H9 (cell line): ENCODE data around the gene RFX8. TPM values are rescaled to one million over a fixed set of nuclear protein-coding genes. Genes with fewer than 3 reads are reported as not detected.

Experiments
- DNase-seq: peaks from one replicate; pipeline ENCODE4 v3.0.0-alpha.2; 2017
- H2AFZ ChIP-seq: one replicate; pipeline ENCODE4 v1.6.1; 2013; ENCODE audit warnings: mild to moderate bottlenecking, low read length, control low read depth, moderate library complexity
- H2AK5ac ChIP-seq: 2 replicates; pipeline ENCODE4 v1.6.1; 2013; ENCODE audit warnings: low read length, control low read depth, mixed read lengths; ENCODE audit not compliant: insufficient read length
- H2BK120ac ChIP-seq: one replicate; pipeline ENCODE4 v1.6.1; 2013; ENCODE audit warnings: low read depth, mild to moderate bottlenecking, low read length, control low read depth, inconsistent platforms; ENCODE audit not compliant: poor library complexity, severe bottlenecking
- H2BK12ac ChIP-seq: 2 replicates; pipeline ENCODE4 v1.6.1; 2013; ENCODE audit warnings: low read length, control low read depth, mixed read lengths, low read depth; ENCODE audit not compliant: insufficient read length
- H2BK15ac ChIP-seq: 2 replicates; pipeline ENCODE4 v1.6.1; 2013; ENCODE audit warnings: low read depth, low read length, control low read depth
- H2BK20ac ChIP-seq: one replicate; pipeline ENCODE4 v1.6.1; 2013; ENCODE audit warnings: low read depth, mild to moderate bottlenecking, low read length, control low read depth, inconsistent platforms; ENCODE audit not compliant: poor library complexity, severe bottlenecking
- H2BK5ac ChIP-seq: 2 replicates; pipeline ENCODE4 v1.6.1; 2013; ENCODE audit warnings: low read length, control low read depth, mixed read lengths; ENCODE audit not compliant: insufficient read length
- H3K14ac ChIP-seq: 2 replicates; pipeline ENCODE4 v1.6.1; 2013; ENCODE audit warnings: low read length, control low read depth; ENCODE audit not compliant: insufficient read depth
- H3K18ac ChIP-seq: 2 replicates; pipeline ENCODE4 v1.6.1; 2013; ENCODE audit warnings: low read depth, mild to moderate bottlenecking, mixed read lengths, low read length, control low read depth; ENCODE audit not compliant: insufficient read length
- H3K23ac ChIP-seq: 2 replicates; pipeline ENCODE4 v1.6.1; 2013; ENCODE audit warnings: low read length, control low read depth, mixed read lengths, low read depth; ENCODE audit not compliant: insufficient read length
- H3K23me2 ChIP-seq: 2 replicates; pipeline ENCODE4 v1.6.1; 2013; ENCODE audit warnings: low read depth, mild to moderate bottlenecking, mixed read lengths, low read length, control low read depth; ENCODE audit not compliant: insufficient read length, poor library complexity, severe bottlenecking
- H3K27ac ChIP-seq: 2 replicates; pipeline ENCODE4 v1.5.1; 2013; ENCODE audit warnings: low read length, control low read depth, mixed read lengths, low read depth; ENCODE audit not compliant: insufficient read length
- H3K27me3 ChIP-seq: 2 replicates; pipeline ENCODE4 v1.6.1; 2013; ENCODE audit warnings: low read length, control low read depth, inconsistent platforms; ENCODE audit not compliant: insufficient read depth
- H3K4ac ChIP-seq: 2 replicates; pipeline ENCODE4 v1.6.1; 2013; ENCODE audit warnings: low read depth, mild to moderate bottlenecking, control low read depth, inconsistent platforms, low read length, moderate library complexity
- H3K4me1 ChIP-seq: 2 replicates; pipeline ENCODE4 v1.6.1; 2013; ENCODE audit warnings: low read length, control low read depth, inconsistent platforms; ENCODE audit not compliant: insufficient read depth
- H3K4me2 ChIP-seq: 2 replicates; pipeline ENCODE4 v1.6.1; 2013; ENCODE audit warnings: low read length, control low read depth, mixed read lengths; ENCODE audit not compliant: insufficient read length, insufficient read depth
- H3K56ac ChIP-seq: 2 replicates; pipeline ENCODE4 v1.6.1; 2013; ENCODE audit warnings: low read depth, mild to moderate bottlenecking, mixed read lengths, low read length, control low read depth; ENCODE audit not compliant: insufficient read length
- H3K79me1 ChIP-seq: 2 replicates; pipeline ENCODE4 v1.6.1; 2013; ENCODE audit warnings: low read depth, mild to moderate bottlenecking, moderate library complexity, low read length, control low read depth, inconsistent platforms; ENCODE audit not compliant: insufficient read depth, poor library complexity, severe bottlenecking
- H3K79me2 ChIP-seq: 2 replicates; pipeline ENCODE4 v1.6.1; 2013; ENCODE audit warnings: low read length, control low read depth, inconsistent platforms; ENCODE audit not compliant: insufficient read depth
- H3K9ac ChIP-seq: 2 replicates; pipeline ENCODE4 v1.6.1; 2013; ENCODE audit warnings: low read length, control low read depth, mixed read lengths; ENCODE audit not compliant: insufficient read length; ENCODE audit errors: extremely low read depth
- H3K9me3 ChIP-seq: one replicate; pipeline ENCODE4 v1.6.1; 2013; ENCODE audit warnings: low read depth, low read length, inconsistent platforms; ENCODE audit not compliant: control insufficient read depth
- H3T11ph ChIP-seq: one replicate; pipeline ENCODE4 v1.6.1; 2013; ENCODE audit warnings: mild to moderate bottlenecking, low read length, control low read depth, inconsistent platforms
- H4K20me1 ChIP-seq: one replicate; pipeline ENCODE4 v1.6.1; 2013; ENCODE audit not compliant: control insufficient read depth, insufficient read length, insufficient read depth
- H4K5ac ChIP-seq: 2 replicates; pipeline ENCODE4 v1.6.1; 2013; ENCODE audit warnings: low read depth, mild to moderate bottlenecking, mixed read lengths, low read length, control low read depth; ENCODE audit not compliant: insufficient read length
- H4K8ac ChIP-seq: replicated peaks from 2 replicates; pipeline ENCODE4 v1.6.1; 2013; ENCODE audit warnings: low read length, control low read depth, mixed read lengths, low read depth; ENCODE audit not compliant: insufficient read length
- H4K91ac ChIP-seq: 2 replicates; pipeline ENCODE4 v1.6.1; 2013; ENCODE audit warnings: low read depth, mild to moderate bottlenecking, moderate library complexity, mixed read lengths, low read length, control low read depth; ENCODE audit not compliant: insufficient read length
- H3K27ac Mint-ChIP-seq, 3 experiments: 2 replicates in 2 of 3; 3 replicates in 1 of 3; pipeline ENCODE4 v1.8.0; 2020 to 2021; ENCODE audit warnings: mixed read lengths in 3 of 3, mild to moderate bottlenecking in 1 of 3, moderate library complexity in 1 of 3
- H3K27me3 Mint-ChIP-seq: 2 replicates; pipeline ENCODE4 v1.8.0; 2021; ENCODE audit warnings: low read depth, mild to moderate bottlenecking, moderate library complexity, mixed read lengths
- H3K36me3 Mint-ChIP-seq, 3 experiments: 2 replicates in 2 of 3; 3 replicates in 1 of 3; pipeline ENCODE4 v1.8.0; 2020 to 2021; ENCODE audit warnings: low read depth in 3 of 3, mixed read lengths in 3 of 3; ENCODE audit not compliant: insufficient read depth in 1 of 3
- H3K4me1 Mint-ChIP-seq, 2 experiments: 2 replicates each; pipeline ENCODE4 v1.8.0; 2020; ENCODE audit warnings: mixed read lengths in 2 of 2
- H3K4me3 Mint-ChIP-seq, 2 experiments: 2 replicates in 1 of 2; 3 replicates in 1 of 2; pipeline ENCODE4 v1.8.0; 2020 to 2021; ENCODE audit warnings: mild to moderate bottlenecking in 2 of 2, mixed read lengths in 2 of 2, moderate library complexity in 1 of 2
- H3K9me3 Mint-ChIP-seq, 2 experiments: 2 replicates in 1 of 2; 3 replicates in 1 of 2; pipeline ENCODE4 v1.8.0; 2020; ENCODE audit warnings: mild to moderate bottlenecking in 2 of 2, mixed read lengths in 2 of 2, moderate library complexity in 1 of 2
- WGBS: extraction: QIAGEN DNeasy Blood & Tissue Kit; methylation state at CpG from one replicate; pipeline ENCODE4 v1.1.7; 2013; ENCODE audit warnings: missing lambda C conversion rate, low lambda C conversion rate, mixed read lengths; ENCODE audit not compliant: insufficient read length; ENCODE audit errors: extremely low coverage; 5-methylcytosine and 5-hydroxymethylcytosine counted together
- total RNA-seq: library from RNA; stranded (reverse); gene quantifications from 2 replicates; pipeline ENCODE4 v1.2.1, GENCODE V29; 2021
- TF ChIP-seq, protein P1 (sequence below): fragments of 200-600 bp; sonication (generic); conservative IDR thresholded peaks from 3 replicates; pipeline ENCODE4 v1.8.0; 2021; ENCODE audit warnings: antibody characterized with exemption, mild to moderate bottlenecking

Gene RFX8
- total RNA-seq, 1 experiment from 2014 or later: 0.22 TPM

DNA sequence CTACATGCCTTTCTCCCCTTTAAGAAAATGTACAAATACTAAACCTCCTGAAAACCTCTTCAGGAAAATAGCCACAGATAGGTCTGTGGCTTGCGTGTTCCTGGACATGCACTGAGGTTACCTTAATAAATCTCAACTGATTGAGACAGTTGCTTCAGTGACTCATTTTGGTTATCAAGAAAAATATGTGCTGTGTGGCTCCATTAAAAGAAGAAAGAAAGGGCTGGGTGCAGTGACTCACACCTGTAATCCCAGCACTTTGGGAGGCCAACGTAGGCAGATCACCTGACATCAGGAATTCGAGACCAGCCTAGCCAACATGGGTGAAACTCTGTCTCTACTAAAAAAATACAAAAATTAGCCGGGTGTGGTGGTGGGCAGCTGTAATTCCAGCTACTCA, 114.7 kb downstream of the RFX8 start:
- Histone ChIP-seq H2AFZ (no peak overlapping the region), H4K8ac (no peak overlapping the region), H3K4me1 (peaks cover 3% of the 10 kb centered on the region; the same call in 1 of the 2 replicates), H3K79me1 (no peaks in the 10 kb centered on the region), H3T11ph (no peak overlapping the region), H3K9me3 (no peaks in the 10 kb centered on the region), H2AK5ac (no peak overlapping the region), H3K4ac (no peak overlapping the region), H3K56ac (no peak overlapping the region), H4K5ac (no peak overlapping the region), H2BK20ac (no peak overlapping the region), H2BK15ac (no peak overlapping the region), H3K23ac (no peak overlapping the region), H2BK120ac (no peak overlapping the region), H3K9ac (no peak overlapping the region), H2BK12ac (no peak overlapping the region), H3K79me2 (no peaks in the 10 kb centered on the region), H3K18ac (no peak overlapping the region), H3K23me2 (no peaks in the 10 kb centered on the region), H4K20me1 (no peaks in the 10 kb centered on the region), H4K91ac (no peak overlapping the region), H3K4me2 (no peak overlapping the region), H3K27ac (no peak overlapping the region), H2BK5ac (no peak overlapping the region), H3K27me3 (no peaks in the 10 kb centered on the region), H3K14ac (no peak overlapping the region)
- Mint-ChIP-seq H3K36me3 (no peaks in the 10 kb centered on the region), H3K27ac (no peak overlapping the region), H3K4me3 (no peak overlapping the region), H3K9me3 (no peaks in the 10 kb centered on the region), H3K4me1 (peaks cover 30 to 34% of the 10 kb centered on the region in 2 experiments), H3K27me3 (peaks cover 2% of the 10 kb centered on the region; the same call in 1 of the 2 replicates)
- TF ChIP-seq, protein P1, sequence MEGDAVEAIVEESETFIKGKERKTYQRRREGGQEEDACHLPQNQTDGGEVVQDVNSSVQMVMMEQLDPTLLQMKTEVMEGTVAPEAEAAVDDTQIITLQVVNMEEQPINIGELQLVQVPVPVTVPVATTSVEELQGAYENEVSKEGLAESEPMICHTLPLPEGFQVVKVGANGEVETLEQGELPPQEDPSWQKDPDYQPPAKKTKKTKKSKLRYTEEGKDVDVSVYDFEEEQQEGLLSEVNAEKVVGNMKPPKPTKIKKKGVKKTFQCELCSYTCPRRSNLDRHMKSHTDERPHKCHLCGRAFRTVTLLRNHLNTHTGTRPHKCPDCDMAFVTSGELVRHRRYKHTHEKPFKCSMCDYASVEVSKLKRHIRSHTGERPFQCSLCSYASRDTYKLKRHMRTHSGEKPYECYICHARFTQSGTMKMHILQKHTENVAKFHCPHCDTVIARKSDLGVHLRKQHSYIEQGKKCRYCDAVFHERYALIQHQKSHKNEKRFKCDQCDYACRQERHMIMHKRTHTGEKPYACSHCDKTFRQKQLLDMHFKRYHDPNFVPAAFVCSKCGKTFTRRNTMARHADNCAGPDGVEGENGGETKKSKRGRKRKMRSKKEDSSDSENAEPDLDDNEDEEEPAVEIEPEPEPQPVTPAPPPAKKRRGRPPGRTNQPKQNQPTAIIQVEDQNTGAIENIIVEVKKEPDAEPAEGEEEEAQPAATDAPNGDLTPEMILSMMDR: no peak
- DNase-seq: no peak
- WGBS: no CpG with 5 or more reads among the region's 4 CpGs
